ENCODE results near the gene DMAC2.

The DMAC2 gene

GRCh38 chr19:41462497-41462896 lies 22.8 kb upstream of the DMAC2 start:
- Histone ChIP-seq H3K27ac (no peak overlapping the region), H3K9me3 (peaks cover 6% of the 10 kb centered on the region), H3K36me3 (no peaks in the 10 kb centered on the region), H3K4me1 (no peaks in the 10 kb centered on the region), H4K20me1 (no peaks in the 10 kb centered on the region), H3K27me3 (no peaks in the 10 kb centered on the region), H3K9ac (no peak overlapping the region), H3K4me2 (no peak overlapping the region), H3K4me3 (no peak overlapping the region)
- TF ChIP-seq Cebpa-rat (IDR thresholded peaks at IDR 0.05): no peak

GRCh38 chr19:41457241-41457640 lies 17.5 kb upstream of the DMAC2 start:
- H3K4me2 ChIP-seq: no peak overlapping the region
- peaks cover under 1% of the 10 kb centered on the region for H3K9me3 ChIP-seq
- no peaks in the 10 kb centered on the region for H3K4me1 ChIP-seq
- H3K27ac ChIP-seq: no peak overlapping the region
- no peaks in the 10 kb centered on the region for H3K36me3 ChIP-seq
- no peak for TF ChIP-seq Cebpa-rat (IDR thresholded peaks at IDR 0.05)
- H3K9ac ChIP-seq: no peak overlapping the region
- no peak overlapping the region for H3K4me3 ChIP-seq
- no peaks in the 10 kb centered on the region for H4K20me1 ChIP-seq
- H3K27me3 ChIP-seq: no peaks in the 10 kb centered on the region

DNA sequence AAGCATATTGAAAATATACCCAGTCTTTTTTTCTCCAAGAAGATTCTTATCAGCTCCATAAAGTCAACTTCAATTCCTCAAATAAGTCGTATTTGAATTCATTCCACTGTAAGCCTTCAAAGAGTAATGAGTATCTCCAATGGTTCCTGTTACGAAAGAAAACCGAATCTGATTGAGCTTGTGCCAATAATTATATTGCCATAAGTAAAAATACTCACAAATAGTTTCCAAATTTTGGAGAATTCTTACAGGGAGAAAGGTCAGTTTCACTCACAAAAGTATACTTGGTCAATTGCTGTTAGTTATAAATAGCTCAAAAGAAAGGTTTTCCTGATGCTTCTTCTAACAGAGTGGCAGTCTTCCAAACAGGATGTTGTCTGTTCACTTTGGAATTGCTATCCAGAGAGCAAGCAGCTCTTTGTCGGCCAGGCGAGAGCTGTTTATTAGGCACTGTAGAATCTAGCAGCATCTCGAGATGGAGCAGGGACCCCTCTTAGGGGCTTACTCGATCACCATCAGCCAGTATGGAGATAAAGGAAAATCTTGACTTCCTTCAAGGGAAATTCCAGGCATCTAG lies 16.7 kb upstream of the DMAC2 start:
- no peak overlapping the region for H3K9ac ChIP-seq
- TF ChIP-seq Cebpa-rat (IDR thresholded peaks at IDR 0.05): no peak
- no peaks in the 10 kb centered on the region for H4K20me1 ChIP-seq
- no peak overlapping the region for H3K4me2 ChIP-seq
- H3K27me3 ChIP-seq: no peaks in the 10 kb centered on the region
- H3K4me3 ChIP-seq: no peak overlapping the region
- H3K4me1 ChIP-seq: no peaks in the 10 kb centered on the region
- no peak overlapping the region for H3K27ac ChIP-seq
- no peaks in the 10 kb centered on the region for H3K9me3 ChIP-seq
- H3K36me3 ChIP-seq: no peaks in the 10 kb centered on the region

GRCh38 chr19:41455936-41456335 lies 16.2 kb upstream of the DMAC2 start:
- H3K4me2 ChIP-seq: no peak overlapping the region
- no peaks in the 10 kb centered on the region for H3K27me3 ChIP-seq
- no peaks in the 10 kb centered on the region for H4K20me1 ChIP-seq
- no peaks in the 10 kb centered on the region for H3K9me3 ChIP-seq
- no peak overlapping the region for H3K27ac ChIP-seq
- H3K4me1 ChIP-seq: no peaks in the 10 kb centered on the region
- H3K4me3 ChIP-seq: no peak overlapping the region
- no peak for TF ChIP-seq Cebpa-rat (IDR thresholded peaks at IDR 0.05)
- no peak overlapping the region for H3K9ac ChIP-seq
- H3K36me3 ChIP-seq: no peaks in the 10 kb centered on the region

DNA sequence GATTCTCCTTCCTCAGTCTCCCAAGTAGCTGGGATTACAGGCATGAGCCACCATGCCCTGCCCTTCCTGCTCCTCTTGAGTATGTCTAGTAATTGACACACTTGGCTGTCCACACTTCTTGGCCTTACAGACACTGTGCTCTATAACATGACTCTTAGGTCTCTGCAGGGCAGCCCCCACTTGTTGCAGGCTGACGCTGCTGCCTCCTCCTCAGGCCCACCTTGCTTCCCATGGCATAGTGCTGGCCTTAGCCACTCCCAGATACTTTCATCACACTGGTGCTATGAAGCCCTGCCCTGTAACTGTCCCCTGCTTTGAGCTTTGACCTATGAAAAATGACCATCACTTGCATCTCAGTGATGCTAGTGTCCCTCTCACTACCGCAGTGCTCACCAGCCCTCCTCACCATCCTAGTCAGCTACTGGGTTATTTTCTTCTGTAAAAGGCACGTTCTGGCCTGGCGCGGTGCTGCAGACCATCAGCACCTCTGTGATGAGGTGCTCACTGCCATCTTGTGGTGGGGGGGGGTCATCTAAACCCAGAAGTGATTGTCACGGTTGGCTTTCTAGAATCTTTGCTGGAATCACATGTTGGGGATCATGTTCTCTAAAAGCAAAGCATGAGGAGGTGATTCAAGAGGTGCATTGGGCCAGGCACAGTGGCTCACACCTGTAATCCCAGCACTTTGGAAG lies 13.0 kb upstream of the DMAC2 start:
- H3K9me3 ChIP-seq: no peaks in the 10 kb centered on the region
- H3K27ac ChIP-seq: no peak overlapping the region
- no peaks in the 10 kb centered on the region for H3K36me3 ChIP-seq
- H3K27me3 ChIP-seq: no peaks in the 10 kb centered on the region
- 0 out of 2 replicates have a peak, but pooled peaks cover 4% of the 10 kb centered on the region for H3K4me1 ChIP-seq
- no peaks in the 10 kb centered on the region for H4K20me1 ChIP-seq
- no peak overlapping the region for H3K4me2 ChIP-seq
- no peak for TF ChIP-seq Cebpa-rat (IDR thresholded peaks at IDR 0.05)
- H3K4me3 ChIP-seq: no peak overlapping the region
- H3K9ac ChIP-seq: no peak overlapping the region

- Histone ChIP-seq H3K9ac (no peak overlapping the region), H3K4me1 (0 out of 2 replicates have a peak, but pooled peaks cover 4% of the 10 kb centered on the region), H3K36me3 (no peaks in the 10 kb centered on the region), H3K27me3 (no peaks in the 10 kb centered on the region), H3K9me3 (no peaks in the 10 kb centered on the region), H3K4me2 (peak overlapping the region; percentile 80; the same call in 1 of the 2 replicates), H3K4me3 (no peak overlapping the region), H3K27ac (no peak overlapping the region), H4K20me1 (no peaks in the 10 kb centered on the region)
- TF ChIP-seq Cebpa-rat (IDR thresholded peaks at IDR 0.05): no peak
Observed at GRCh38 chr19:41449865-41450178, 10.1 kb upstream of the DMAC2 start.

DNA sequence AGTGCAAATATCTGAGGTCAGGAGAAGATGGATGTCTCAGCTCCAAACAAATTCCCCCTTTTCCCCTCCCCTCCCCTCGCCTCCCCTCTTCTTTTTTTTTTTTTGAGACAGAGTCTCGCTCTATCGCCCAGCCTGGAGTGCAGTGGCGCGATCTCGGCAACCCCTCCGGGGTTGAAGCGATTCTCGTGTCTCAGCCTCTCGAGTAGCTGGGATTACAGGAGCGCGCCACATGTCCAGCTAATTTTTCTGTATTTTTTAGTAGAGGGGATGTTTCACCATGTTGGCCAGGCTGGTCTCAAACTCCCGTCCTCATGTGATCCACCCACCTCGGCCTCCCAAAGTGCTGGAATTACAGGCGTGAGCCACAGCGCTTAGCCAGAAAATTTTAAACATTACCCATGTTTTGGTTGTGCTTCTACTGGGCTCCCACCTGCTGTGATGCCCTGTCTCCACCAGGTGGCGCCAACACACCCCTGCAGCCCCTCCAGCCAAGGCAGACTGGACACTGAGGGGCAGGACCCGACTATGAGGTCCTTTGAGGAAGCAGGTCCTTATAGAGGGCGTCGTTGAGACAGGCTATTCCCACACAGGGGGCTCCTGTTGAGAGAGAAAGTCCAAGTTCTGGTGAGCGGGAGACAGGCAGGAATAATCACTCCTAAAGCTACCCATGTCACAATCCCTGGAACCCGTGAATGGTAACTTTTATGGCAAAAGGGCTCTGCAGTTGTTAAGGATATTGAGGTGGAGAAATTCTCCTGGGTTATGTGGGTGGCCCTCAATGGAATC lies 9.6 kb upstream of the DMAC2 start:
- H3K4me1 ChIP-seq: 0 out of 2 replicates have a peak, but pooled peaks cover 4% of the 10 kb centered on the region
- H3K27me3 ChIP-seq: no peaks in the 10 kb centered on the region
- H3K9ac ChIP-seq: peak overlapping the region; percentile 61; the same call in 1 of the 2 replicates
- TF ChIP-seq Cebpa-rat (IDR thresholded peaks at IDR 0.05): no peak
- H4K20me1 ChIP-seq: no peaks in the 10 kb centered on the region
- H3K36me3 ChIP-seq: no peaks in the 10 kb centered on the region
- H3K4me2 ChIP-seq: peak overlapping the region; percentile 80
- no peak overlapping the region for H3K27ac ChIP-seq
- H3K4me3 ChIP-seq: peak overlapping the region; percentile 51
- H3K9me3 ChIP-seq: no peaks in the 10 kb centered on the region

DNA sequence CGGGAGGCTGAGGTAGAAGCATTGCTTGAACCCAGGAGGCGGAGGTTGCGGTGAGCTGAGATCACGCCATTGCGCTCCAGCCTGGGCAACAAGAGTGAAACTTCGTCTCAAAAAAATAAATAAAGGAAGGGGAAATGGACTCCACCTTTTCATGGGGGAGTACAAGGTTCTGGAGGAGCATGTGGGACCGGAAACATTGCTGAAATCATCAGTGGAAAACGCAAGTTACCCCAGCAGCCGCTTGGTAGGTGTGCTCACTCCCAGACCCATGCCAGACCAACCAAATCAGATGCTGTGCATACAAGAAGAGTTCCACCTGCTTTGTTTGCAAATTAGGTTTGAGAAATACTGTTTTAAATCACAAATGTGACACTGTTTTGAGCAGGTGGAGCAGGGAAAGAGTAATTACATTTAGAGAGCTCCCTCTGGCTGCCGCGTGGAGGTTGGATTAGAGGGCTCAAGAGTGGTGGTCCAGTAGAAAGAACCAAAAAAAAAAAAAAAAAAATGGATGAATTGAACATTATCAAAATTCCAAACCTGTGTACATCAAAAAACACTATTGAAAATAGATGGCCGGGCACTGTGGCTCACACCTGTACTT lies 8.1 kb upstream of the DMAC2 start:
- H3K36me3 ChIP-seq: no peaks in the 10 kb centered on the region
- H3K27me3 ChIP-seq: no peaks in the 10 kb centered on the region
- H3K9me3 ChIP-seq: no peaks in the 10 kb centered on the region
- no peak overlapping the region for H3K4me3 ChIP-seq
- H3K4me1 ChIP-seq: 0 out of 2 replicates have a peak, but pooled peaks cover 9% of the 10 kb centered on the region
- H3K27ac ChIP-seq: no peak overlapping the region
- TF ChIP-seq Cebpa-rat (IDR thresholded peaks at IDR 0.05): no peak
- no peak overlapping the region for H3K9ac ChIP-seq
- H3K4me2 ChIP-seq: no peak overlapping the region
- H4K20me1 ChIP-seq: no peaks in the 10 kb centered on the region

DNA sequence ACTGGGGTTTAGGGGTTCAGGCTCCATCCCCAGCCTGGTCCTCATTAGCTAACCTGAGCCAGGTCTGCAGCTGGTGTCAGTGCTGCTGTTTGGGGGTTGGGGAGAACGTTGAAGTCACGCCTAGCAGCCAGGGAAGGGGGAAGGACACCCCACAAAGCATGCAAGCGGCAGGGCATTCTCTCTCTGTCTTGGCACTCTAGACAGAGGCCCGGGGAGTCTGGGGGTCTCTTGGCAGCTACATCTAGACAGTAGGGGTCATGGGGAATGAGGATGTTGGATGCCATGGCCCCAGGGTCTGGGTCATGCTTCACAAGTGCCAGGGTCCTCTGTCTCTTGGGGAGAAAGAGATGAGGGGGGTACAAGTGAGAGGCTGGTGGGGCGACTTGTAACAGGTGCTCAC lies 5.9 kb upstream of the DMAC2 start:
- Histone ChIP-seq H3K27me3 (no peaks in the 10 kb centered on the region), H3K9ac (no peak overlapping the region), H3K36me3 (no peaks in the 10 kb centered on the region), H3K4me1 (0 out of 2 replicates have a peak, but pooled peaks cover 11% of the 10 kb centered on the region), H3K4me3 (no peak overlapping the region), H3K27ac (no peak overlapping the region), H3K4me2 (no peak overlapping the region), H4K20me1 (no peaks in the 10 kb centered on the region), H3K9me3 (no peaks in the 10 kb centered on the region)
- no peak for TF ChIP-seq Cebpa-rat (IDR thresholded peaks at IDR 0.05)
